H1 (cell line): ENCODE results near the gene CXCL12. TPM values are rescaled to one million over a fixed set of nuclear protein-coding genes. Genes with fewer than 3 reads are reported as not detected.

Source experiments
- CTCF ChIA-PET: fragments of 300-600 bp; sonication (Branson Sonifier 250); formaldehyde crosslinking; loops from one replicate; lab custom pipeline; 2021; ENCODE audit not compliant: partially characterized antibody; lab: Charles Lee
- POLR2A ChIA-PET: fragments of 300-600 bp; sonication (Branson Sonifier 250); formaldehyde crosslinking; loops from one replicate; lab custom pipeline; 2021; ENCODE audit warnings: inconsistent platforms; ENCODE audit not compliant: partially characterized antibody; lab: Charles Lee
- DNase-seq, 2 experiments: peaks; one replicate each; pipeline versions ENCODE4 v3.0.0 to v3.0.0-alpha.2; 2010 to 2022; ENCODE audit warnings: low spot score in 2 of 2, low read depth in 1 of 2, mixed read lengths in 1 of 2
- FAIRE-seq: peaks from 2 replicates; lab custom pipeline; 2011; peaks lifted over from hg19 to GRCh38; lab: Jason Lieb, UNC
- H2AFZ ChIP-seq: 2 replicates; pipeline ENCODE4 v1.8.1; 2012; ENCODE audit warnings: low read length, inconsistent platforms
- H2AK5ac ChIP-seq: 2 replicates; pipeline ENCODE4 v1.6.1; 2013; ENCODE audit warnings: low read depth, low read length
- H2BK120ac ChIP-seq: replicated peaks from 2 replicates; pipeline ENCODE3; 2013; ENCODE audit warnings: low read depth, low read length, inconsistent platforms
- H2BK12ac ChIP-seq: 2 replicates; pipeline ENCODE4 v1.6.1; 2013; ENCODE audit warnings: low read depth, low read length
- H2BK15ac ChIP-seq: 2 replicates; pipeline ENCODE4 v1.6.1; 2013; ENCODE audit warnings: low read length
- H2BK20ac ChIP-seq: 2 replicates; pipeline ENCODE4 v1.6.1; 2013; ENCODE audit warnings: low read length
- H2BK5ac ChIP-seq: 2 replicates; pipeline ENCODE4 v1.6.1; 2013; ENCODE audit warnings: low read depth, low read length
- H3K14ac ChIP-seq: 2 replicates; pipeline ENCODE4 v1.6.1; 2013; ENCODE audit warnings: inconsistent platforms; ENCODE audit not compliant: insufficient read length
- H3K18ac ChIP-seq: 2 replicates; pipeline ENCODE4 v1.6.1; 2013; ENCODE audit warnings: low read length; ENCODE audit errors: extremely low read depth
- H3K23ac ChIP-seq: 2 replicates; pipeline ENCODE4 v1.6.1; 2013; ENCODE audit warnings: inconsistent platforms; ENCODE audit not compliant: insufficient read length
- H3K23me2 ChIP-seq: 2 replicates; pipeline ENCODE4 v1.6.1; 2013; ENCODE audit warnings: low read depth, low read length
- H3K27ac ChIP-seq: 2 replicates; pipeline ENCODE4 v1.6.1; 2011; ENCODE audit warnings: low read depth, low read length, inconsistent platforms
- H3K27me3 ChIP-seq, 4 experiments: replicated peaks in 1 of 4; 1 replicate in 1 of 4; 2 replicates in 3 of 4; pipeline versions ENCODE4 v1.6.1 to v1.8.1; 2011 to 2013; ENCODE audit warnings: low read length in 3 of 4, mild to moderate bottlenecking in 3 of 4, inconsistent platforms in 2 of 4, mixed read lengths in 2 of 4, moderate library complexity in 1 of 4; ENCODE audit not compliant: control insufficient read depth in 3 of 4, insufficient read depth in 3 of 4; ENCODE audit errors: extremely low read depth in 1 of 4
- H3K36me3 ChIP-seq, 4 experiments: 2 replicates each; pipeline versions ENCODE4 v1.6.1 to v1.8.1; 2011 to 2013; ENCODE audit warnings: mild to moderate bottlenecking in 4 of 4, low read length in 3 of 4, moderate library complexity in 2 of 4, control low read depth in 1 of 4, inconsistent platforms in 1 of 4; ENCODE audit not compliant: insufficient read depth in 4 of 4, control insufficient read depth in 2 of 4
- H3K4ac ChIP-seq: replicated peaks from 2 replicates; pipeline ENCODE3; 2013; ENCODE audit warnings: low read length, low read depth, mixed read lengths, inconsistent platforms; ENCODE audit not compliant: insufficient read length
- H3K4me1 ChIP-seq, 4 experiments: replicated peaks in 1 of 4; 1 replicate in 1 of 4; 2 replicates in 3 of 4; pipeline versions ENCODE4 v1.6.1 to v1.8.1; 2011 to 2013; ENCODE audit warnings: low read length in 3 of 4, inconsistent platforms in 2 of 4, mixed read lengths in 1 of 4; ENCODE audit not compliant: insufficient read depth in 4 of 4, control insufficient read depth in 3 of 4
- H3K4me2 ChIP-seq, 2 experiments: 2 replicates each; pipeline versions ENCODE4 v1.6.1 to v1.8.1; 2011 to 2013; ENCODE audit warnings: low read depth in 2 of 2, low read length in 2 of 2, control low read depth in 1 of 2, inconsistent platforms in 1 of 2, mild to moderate bottlenecking in 1 of 2; ENCODE audit not compliant: insufficient read depth in 1 of 2
- H3K4me3 ChIP-seq, 4 experiments: fragments of 200-600, 300-600 bp in 1 of 4; sonication (generic), shearing (Covaris generic), sonication (Bioruptor Twin) in 1 of 4; 2 replicates each; pipeline versions ENCODE4 v1.5.1 to v1.8.1; 2011 to 2016; ENCODE audit warnings: low read length in 4 of 4, low read depth in 3 of 4, control low read depth in 2 of 4, inconsistent platforms in 2 of 4, mild to moderate bottlenecking in 2 of 4, mixed read lengths in 1 of 4, moderate library complexity in 1 of 4; ENCODE audit not compliant: insufficient read depth in 2 of 4; ENCODE audit errors: extremely low read depth in 1 of 4
- H3K56ac ChIP-seq: replicated peaks from 2 replicates; pipeline ENCODE3; 2013; ENCODE audit warnings: low read depth, mild to moderate bottlenecking, mixed read lengths, low read length, inconsistent platforms; ENCODE audit not compliant: insufficient read length
- H3K79me1 ChIP-seq: 2 replicates; pipeline ENCODE4 v1.6.1; 2013; ENCODE audit warnings: low read depth, low read length, control low read depth
- H3K79me2 ChIP-seq, 2 experiments: 2 replicates each; pipeline versions ENCODE4 v1.6.1 to v1.8.1; 2012 to 2013; ENCODE audit warnings: low read length in 2 of 2, mild to moderate bottlenecking in 2 of 2, inconsistent platforms in 1 of 2; ENCODE audit not compliant: insufficient read depth in 2 of 2, control insufficient read depth in 1 of 2
- H3K9ac ChIP-seq, 4 experiments: replicated peaks in 1 of 4; 1 replicate in 1 of 4; 2 replicates in 3 of 4; pipeline versions ENCODE4 v1.6.1 to v1.8.1; 2011 to 2013; ENCODE audit warnings: low read depth in 3 of 4, low read length in 3 of 4, control low read depth in 2 of 4, mild to moderate bottlenecking in 2 of 4, moderate library complexity in 2 of 4, inconsistent platforms in 1 of 4; ENCODE audit errors: extremely low read depth in 1 of 4
- H3K9me3 ChIP-seq, 2 experiments: 2 replicates each; pipeline versions ENCODE4 v1.6.1 to v1.8.1; 2012 to 2013; ENCODE audit warnings: mild to moderate bottlenecking in 2 of 2, moderate library complexity in 2 of 2, control low read depth in 1 of 2, inconsistent platforms in 1 of 2, low read depth in 1 of 2, low read length in 1 of 2, mixed read lengths in 1 of 2; ENCODE audit not compliant: insufficient read depth in 2 of 2
- H4K20me1 ChIP-seq, 2 experiments: replicated peaks in 1 of 2; 2 replicates each; pipeline versions ENCODE3 to v1.8.1; 2011 to 2013; ENCODE audit warnings: inconsistent platforms in 2 of 2, low read length in 2 of 2, mild to moderate bottlenecking in 1 of 2; ENCODE audit not compliant: insufficient read depth in 2 of 2, control insufficient read depth in 1 of 2
- H4K5ac ChIP-seq: 2 replicates; pipeline ENCODE4 v1.6.1; 2013; ENCODE audit warnings: low read length, low read depth, mixed read lengths, inconsistent platforms; ENCODE audit not compliant: insufficient read length
- H4K8ac ChIP-seq: 2 replicates; pipeline ENCODE4 v1.8.0; 2013; ENCODE audit warnings: mild to moderate bottlenecking, moderate library complexity, low read length, inconsistent platforms; ENCODE audit not compliant: insufficient read depth; ENCODE audit errors: extremely low read depth
- H4K91ac ChIP-seq: replicated peaks from 2 replicates; pipeline ENCODE3; 2013; ENCODE audit warnings: low read length, mixed read lengths, inconsistent platforms; ENCODE audit not compliant: insufficient read length
- BRCA1 ChIP-seq: IDR thresholded peaks from 2 replicates; pipeline ENCODE4 v1.6.1; 2012; ENCODE audit warnings: low read depth, low read length, improper control_type of control experiment
- SRF ChIP-seq: IDR thresholded peaks from 2 replicates; pipeline ENCODE4 v1.6.1; 2011; ENCODE audit warnings: mild to moderate bottlenecking, low read depth, low read length, moderate library complexity
- SUZ12 ChIP-seq: fragments of 200-600 bp; sonication (generic); IDR thresholded peaks from 2 replicates; pipeline ENCODE4 v1.6.1; 2012; ENCODE audit warnings: mild to moderate bottlenecking, inconsistent platforms, low read length, moderate library complexity, mixed read lengths
- TAF7 ChIP-seq: optimal IDR thresholded peaks from 2 replicates; pipeline ENCODE3; 2011; ENCODE audit warnings: low read depth, mild to moderate bottlenecking, inconsistent platforms, low read length, moderate library complexity, borderline replicate concordance
- TEAD4 ChIP-seq: IDR thresholded peaks from 2 replicates; pipeline ENCODE4 v1.6.1; 2012; ENCODE audit warnings: low read depth, low read length, inconsistent platforms, mixed read lengths
- WGBS, 2 experiments: shearing (Covaris generic) in 1 of 2; methylation state at CpG; one replicate each; pipeline versions ENCODE4 v1.1.6 to v1.1.7; 2013 to 2015; ENCODE audit warnings: low lambda C conversion rate in 2 of 2, mixed read lengths in 2 of 2, inconsistent platforms in 1 of 2, low coverage in 1 of 2, missing lambda C conversion rate in 1 of 2; ENCODE audit not compliant: insufficient replicate concordance in 2 of 2, insufficient coverage in 1 of 2, insufficient read length in 1 of 2; ENCODE audit errors: extremely low coverage in 1 of 2, missing lambda C conversion rate in 1 of 2; 5-methylcytosine and 5-hydroxymethylcytosine counted together
- polyA plus RNA-seq, 7 experiments: library from polyadenylated mRNA; depleted of rRNA in 3 of 7; stranded (reverse) in 5 of 7; unstranded in 2 of 7; fragments of >200 nt in 5 of 7; fragments of 200-250 nt in 2 of 7; gene quantifications; 1 replicate in 5 of 7; 2 replicates in 1 of 7; 4 replicates in 1 of 7; pipeline versions ENCODE4 v1.2.1 to v1.2.3, GENCODE V29; 2011 to 2013; ENCODE audit warnings: missing spikeins in 2 of 7, mixed read lengths in 2 of 7
- total RNA-seq: library from RNA; stranded (reverse); fragmentation: NEBNext Ultra II Directional; extraction: Animal tissue kit (Norgen Biotek cat#: 25700); gene quantifications from 2 replicates; pipeline ENCODE4 v1.2.1, GENCODE V29; 2021
- TF ChIP-seq, protein P1 (sequence below), 3 experiments: IDR thresholded peaks; 1 replicate in 2 of 3; 2 replicates in 1 of 3; pipeline versions ENCODE4 v1.5.1 to v1.6.1; 2011; ENCODE audit warnings: low read length in 3 of 3, mild to moderate bottlenecking in 3 of 3, inconsistent platforms in 2 of 3, low read depth in 1 of 3, moderate library complexity in 1 of 3; ENCODE audit not compliant: insufficient read depth in 1 of 3; ENCODE audit errors: control extremely low read depth in 1 of 3

CXCL12 gene
- total and polyA plus RNA-seq, 2 of the 8 experiments (the other 6 are each of a cell fraction or from before 2014, with no cell fraction given) = 51.4 to 53.8 TPM

DNA sequence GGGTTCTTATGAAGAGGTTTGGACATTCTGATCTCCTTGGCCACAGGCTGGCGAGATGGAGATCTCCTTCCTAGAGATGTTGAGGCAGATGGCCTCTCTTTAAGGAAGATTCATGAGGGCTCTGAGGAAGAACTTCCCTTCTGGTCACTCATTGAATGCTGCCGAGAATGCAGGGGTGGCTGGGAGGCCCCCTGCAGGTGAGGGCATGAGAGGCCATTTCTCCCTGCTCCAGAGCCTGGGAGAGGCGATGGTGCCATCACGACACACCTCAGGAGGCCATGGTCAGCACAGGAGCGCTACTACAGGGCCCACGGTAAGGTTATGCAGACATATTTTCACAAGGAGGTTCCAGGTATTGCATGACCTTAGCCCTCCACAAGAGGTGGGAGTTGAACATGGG lies 40.2 kb downstream of the CXCL12 start:
- no peak overlapping the region for H3K56ac ChIP-seq
- no peaks in the 10 kb centered on the region for H3K36me3 ChIP-seq
- H2AK5ac ChIP-seq = no peak overlapping the region
- no peak overlapping the region for H3K9ac ChIP-seq
- H4K8ac ChIP-seq = no peak overlapping the region
- H4K20me1 ChIP-seq = no peaks in the 10 kb centered on the region
- 76% methylated on average over 6 of the region's 6 CpGs; no CpG with 5 or more reads in 1 of the 2 experiments for WGBS, 2 experiments
- no peaks in the 10 kb centered on the region for H3K79me2 ChIP-seq
- no peaks in the 10 kb centered on the region for H3K23me2 ChIP-seq
- no peak overlapping the region; the same call in 1 of the 2 replicates for H2BK15ac ChIP-seq
- ChIA-PET CTCF (interaction anchor here (3.1 kb wide), 1 partner anchor 18 kb away, joined by 8 read pairs; no protein-coding TSS in a partner anchor), POLR2A (no interaction called here)
- H3K27me3 ChIP-seq = no peaks in the 10 kb centered on the region
- H3K9me3 ChIP-seq = no peaks in the 10 kb centered on the region
- no peak overlapping the region for H4K91ac ChIP-seq
- H2AFZ ChIP-seq = no peak overlapping the region
- H3K14ac ChIP-seq = no peak overlapping the region
- no peak overlapping the region for H3K18ac ChIP-seq
- no peak overlapping the region for H3K27ac ChIP-seq
- H2BK12ac ChIP-seq = no peak overlapping the region
- H3K4me2 ChIP-seq = no peak overlapping the region
- TF ChIP-seq SRF = no peak
- TF ChIP-seq TEAD4 = no peak
- TF ChIP-seq BRCA1 = no peak
- no peak for TF ChIP-seq SUZ12
- no peak for TF ChIP-seq TAF7
- TF ChIP-seq, protein P1, sequence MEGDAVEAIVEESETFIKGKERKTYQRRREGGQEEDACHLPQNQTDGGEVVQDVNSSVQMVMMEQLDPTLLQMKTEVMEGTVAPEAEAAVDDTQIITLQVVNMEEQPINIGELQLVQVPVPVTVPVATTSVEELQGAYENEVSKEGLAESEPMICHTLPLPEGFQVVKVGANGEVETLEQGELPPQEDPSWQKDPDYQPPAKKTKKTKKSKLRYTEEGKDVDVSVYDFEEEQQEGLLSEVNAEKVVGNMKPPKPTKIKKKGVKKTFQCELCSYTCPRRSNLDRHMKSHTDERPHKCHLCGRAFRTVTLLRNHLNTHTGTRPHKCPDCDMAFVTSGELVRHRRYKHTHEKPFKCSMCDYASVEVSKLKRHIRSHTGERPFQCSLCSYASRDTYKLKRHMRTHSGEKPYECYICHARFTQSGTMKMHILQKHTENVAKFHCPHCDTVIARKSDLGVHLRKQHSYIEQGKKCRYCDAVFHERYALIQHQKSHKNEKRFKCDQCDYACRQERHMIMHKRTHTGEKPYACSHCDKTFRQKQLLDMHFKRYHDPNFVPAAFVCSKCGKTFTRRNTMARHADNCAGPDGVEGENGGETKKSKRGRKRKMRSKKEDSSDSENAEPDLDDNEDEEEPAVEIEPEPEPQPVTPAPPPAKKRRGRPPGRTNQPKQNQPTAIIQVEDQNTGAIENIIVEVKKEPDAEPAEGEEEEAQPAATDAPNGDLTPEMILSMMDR (IDR thresholded peaks at IDR 0.05; ENCODE audit: control extremely low read depth in 1 of 3, insufficient read depth in 1 of 3, low read depth in 1 of 3, low read length in 3 of 3) = peak in 1 of 3 experiments; percentile 7; a peak in 1 of 4 replicates
- H2BK5ac ChIP-seq = no peak overlapping the region
- no peak overlapping the region for H3K4me3 ChIP-seq
- no peak overlapping the region for H3K4ac ChIP-seq
- H3K4me1 ChIP-seq = peaks cover 0 to 12% (median 4%) of the 10 kb centered on the region in 4 experiments; a peak in 3 of 7 replicates
- FAIRE-seq (no peak), DNase-seq (no peak)
- H2BK20ac ChIP-seq = no peak overlapping the region
- no peak overlapping the region for H2BK120ac ChIP-seq
- H3K79me1 ChIP-seq = no peaks in the 10 kb centered on the region
- H3K23ac ChIP-seq = no peak overlapping the region
- H4K5ac ChIP-seq = no peak overlapping the region
